ENCODE measurements around the gene PDZD4. TPM values are rescaled to one million over a fixed set of nuclear protein-coding genes. Genes with fewer than 3 reads are reported as not detected.
"Not testable (repeated sequence)": the region's sequence is repeated elsewhere in the genome, so short reads cannot be mapped to it uniquely, and the experiment has no call there.

Gene PDZD4
- total RNA-seq, 1 donor from 2014 or later, result 0.68 TPM

DNA sequence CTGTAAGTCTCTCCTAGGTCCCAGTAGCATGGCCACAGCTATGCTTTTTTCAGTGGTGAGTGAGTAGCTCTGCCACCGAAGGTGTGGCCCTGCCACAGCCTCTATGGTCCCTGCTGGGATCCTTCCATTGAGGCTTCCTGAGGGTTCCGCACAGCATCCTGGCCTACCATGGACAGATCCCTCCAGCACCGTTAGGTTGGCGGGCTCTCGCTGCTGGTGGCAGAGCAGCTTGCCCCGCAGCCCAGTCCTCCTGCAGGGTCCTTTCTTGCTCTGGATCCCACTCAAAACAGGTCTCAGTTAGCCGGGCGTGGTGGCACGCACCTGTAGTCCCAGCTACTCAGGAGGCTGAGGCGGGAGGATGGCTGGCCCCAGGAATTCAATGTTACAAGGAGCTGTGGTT is 2.4 kb upstream of the PDZD4 start:
- ATAC-seq, result no peak

DNA sequence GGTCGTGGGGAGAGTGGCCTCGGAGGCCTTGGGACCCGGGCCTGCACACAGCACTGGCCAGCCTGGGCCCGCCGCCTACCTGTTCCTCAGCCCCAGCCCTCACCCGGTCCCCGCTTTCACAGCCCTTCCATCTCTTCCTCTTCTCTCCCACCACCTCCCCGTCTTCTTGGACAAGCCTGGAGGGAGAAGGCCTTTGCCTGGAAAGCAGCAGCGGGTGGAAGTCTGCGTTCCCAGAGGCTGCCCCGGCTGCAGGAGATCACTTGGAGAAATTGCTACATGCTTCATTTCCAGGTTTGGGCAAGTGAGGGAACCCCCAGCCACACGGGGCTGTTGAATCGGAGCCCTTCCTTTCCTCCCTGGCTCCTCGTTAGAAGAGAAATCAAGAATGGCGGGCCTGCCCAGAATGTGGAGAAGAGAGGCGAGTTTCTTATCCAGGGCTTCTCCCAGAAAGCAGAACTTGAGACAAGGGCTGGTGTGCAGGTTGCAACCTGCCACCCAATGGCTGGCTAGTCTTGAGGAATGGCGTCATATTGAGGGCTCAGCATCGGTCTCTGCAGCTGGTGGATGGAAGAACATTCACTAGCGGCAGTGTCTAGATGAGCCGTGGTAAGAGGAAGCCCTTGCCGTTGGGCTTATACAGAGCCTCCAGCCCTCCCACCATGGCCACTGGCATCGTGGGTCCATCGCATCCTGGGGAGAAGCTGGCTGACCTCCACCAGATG is 1.2 kb upstream of the PDZD4 start:
- ATAC-seq, result no peak

DNA sequence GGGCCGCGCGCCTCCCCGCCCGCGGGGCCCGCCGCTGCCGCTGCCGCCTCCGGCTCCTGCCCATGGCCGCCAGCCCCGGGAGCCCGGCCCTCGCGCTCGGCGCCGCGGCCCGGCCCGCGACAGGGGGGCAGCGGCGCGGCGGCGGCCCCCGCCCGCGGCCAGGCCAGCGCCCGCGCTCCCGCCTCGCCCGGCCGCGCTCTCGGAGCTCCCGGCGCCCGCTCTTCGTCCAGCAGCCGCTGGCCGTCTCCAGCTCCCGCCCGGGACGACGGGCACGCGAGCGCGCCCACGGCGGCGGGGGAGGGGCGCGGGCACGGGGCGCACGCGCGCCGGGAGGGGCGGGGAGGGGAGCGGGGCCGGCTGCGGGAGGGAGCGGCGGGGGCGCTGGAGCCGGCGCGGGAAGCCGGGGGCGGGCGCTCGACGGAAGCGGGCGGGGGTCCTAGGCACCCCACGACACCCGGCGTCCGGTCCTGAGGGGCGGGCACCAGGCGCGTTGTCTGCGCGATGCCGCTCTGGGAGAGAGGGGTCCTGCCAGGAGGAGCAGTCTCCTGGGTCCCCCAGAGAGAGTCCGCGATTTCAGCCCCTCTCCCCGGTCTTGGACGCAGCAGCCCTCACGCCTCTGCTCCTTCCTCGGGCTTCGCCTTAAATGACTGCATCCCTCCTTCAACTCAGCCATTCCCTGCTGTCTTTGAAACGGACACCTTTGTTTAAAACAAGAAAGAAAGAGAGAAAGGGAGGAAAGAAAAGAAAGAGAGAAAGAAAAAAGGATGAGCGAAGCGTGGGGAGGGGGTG is 490 bp upstream of the PDZD4 start:
- no peak for ATAC-seq

DNA sequence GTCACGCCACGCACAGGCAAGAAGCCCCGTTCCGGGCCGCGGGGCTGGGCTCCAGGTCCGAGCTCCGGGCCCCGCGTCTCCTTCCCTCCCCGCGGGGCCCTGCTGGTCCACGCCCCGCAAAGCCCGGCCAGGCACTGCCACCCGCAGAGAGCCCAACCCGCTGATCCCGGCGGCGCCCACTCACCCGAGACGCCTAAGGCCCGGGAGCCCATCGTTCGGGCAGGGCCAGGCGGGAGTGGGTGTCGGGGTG is 870 bp downstream of the PDZD4 start:
- ATAC-seq, result no peak

DNA sequence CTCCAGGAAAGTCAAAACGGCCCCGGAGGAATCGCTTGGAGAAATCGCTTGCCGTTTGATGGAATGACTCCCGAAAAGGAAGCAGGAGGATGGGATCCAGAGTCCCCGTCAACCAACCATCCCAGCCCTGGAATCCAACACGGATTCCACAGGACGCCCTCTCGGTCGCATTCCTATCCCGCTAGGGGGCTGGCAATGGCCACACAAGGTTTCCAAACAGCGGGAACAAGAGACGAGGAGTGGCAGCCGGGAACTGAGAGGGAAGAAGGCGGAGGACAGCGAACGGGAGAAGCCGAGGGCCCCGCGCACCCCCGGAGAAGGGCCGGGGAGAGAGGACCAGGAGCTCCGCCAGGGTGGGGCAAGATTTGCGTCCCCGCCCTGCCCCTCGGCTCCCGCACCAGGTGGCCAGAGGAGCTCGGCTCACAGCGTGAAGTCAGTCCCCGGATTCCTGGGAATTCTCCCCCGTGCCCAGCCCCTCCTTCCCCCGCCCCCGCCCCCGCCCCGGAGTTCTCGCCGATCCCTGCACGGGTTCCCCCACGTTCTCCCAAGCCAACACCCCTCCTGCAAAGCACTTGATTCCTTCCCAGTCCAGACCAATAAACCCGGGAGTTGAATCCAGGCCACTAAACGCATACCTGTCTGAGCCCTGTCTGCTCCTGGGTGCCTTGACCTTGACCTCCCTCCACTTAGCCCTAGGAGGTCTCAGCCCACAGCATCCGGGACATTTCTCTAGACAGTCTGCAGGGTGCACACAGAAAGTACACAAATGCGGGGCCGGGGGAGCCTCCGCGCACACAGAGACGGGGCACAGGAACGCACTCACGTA is 1.4 kb downstream of the PDZD4 start:
- no peak for ATAC-seq

DNA sequence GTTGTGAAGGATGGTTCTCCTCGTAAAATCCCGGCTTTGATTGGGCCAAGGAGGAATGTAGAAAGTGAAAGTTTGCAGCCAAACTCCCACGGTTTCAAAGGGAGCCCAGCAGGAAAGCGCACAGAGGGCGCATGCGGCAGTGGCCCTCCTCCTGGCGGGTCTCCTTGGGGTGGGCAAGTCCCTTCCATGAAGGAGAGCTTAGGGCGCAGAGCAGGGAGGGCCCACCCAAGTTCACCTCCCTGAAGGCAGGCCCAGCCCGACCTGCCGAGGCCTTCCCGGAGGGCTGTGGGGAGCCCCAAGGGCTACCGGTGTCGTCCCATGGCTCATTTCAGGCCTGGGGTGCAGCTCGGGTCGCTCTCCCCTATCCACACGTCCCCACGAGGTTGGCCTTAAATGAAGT is 2.0 kb downstream of the PDZD4 start:
- no peak for ATAC-seq

DNA sequence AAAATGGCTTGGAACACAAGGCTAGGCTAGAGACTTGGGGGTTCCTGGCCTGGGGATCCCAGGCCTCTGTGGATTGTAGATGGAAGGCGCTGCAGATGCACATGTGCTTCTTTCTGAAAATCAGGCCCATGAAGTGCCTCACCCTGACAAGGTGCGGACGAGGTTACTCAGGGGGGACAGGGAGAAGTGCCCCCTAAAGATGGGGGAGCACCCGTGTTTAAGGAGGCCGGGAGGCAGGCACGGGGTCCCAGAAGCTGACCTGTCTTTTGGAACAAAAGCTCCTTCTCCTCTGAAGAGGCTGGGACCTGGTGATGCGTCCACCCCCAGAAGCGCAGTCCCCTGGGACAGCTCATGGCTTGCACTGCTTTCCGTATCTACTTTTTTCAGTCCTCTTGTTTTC is 2.4 kb downstream of the PDZD4 start:
- no peak for ATAC-seq

DNA sequence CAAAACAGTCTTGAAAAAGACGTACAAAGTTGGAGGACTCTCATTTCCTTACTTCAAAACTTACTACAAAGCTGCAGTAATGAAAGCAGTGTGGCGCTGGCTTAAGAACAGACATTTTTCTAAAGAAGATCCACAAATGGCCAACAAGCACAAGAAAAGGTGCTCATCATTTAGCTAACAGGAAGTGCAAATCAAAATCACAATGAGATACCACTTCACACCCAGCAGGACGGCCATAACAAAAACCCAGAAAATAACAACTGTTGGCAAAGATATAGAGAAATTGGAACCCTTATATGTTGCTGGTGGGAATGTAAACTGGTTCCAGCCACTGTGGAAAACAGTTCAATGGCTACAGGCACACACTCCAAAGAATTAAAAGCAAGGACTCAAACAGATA is 3.3 kb downstream of the PDZD4 start:
- no peak for ATAC-seq

DNA sequence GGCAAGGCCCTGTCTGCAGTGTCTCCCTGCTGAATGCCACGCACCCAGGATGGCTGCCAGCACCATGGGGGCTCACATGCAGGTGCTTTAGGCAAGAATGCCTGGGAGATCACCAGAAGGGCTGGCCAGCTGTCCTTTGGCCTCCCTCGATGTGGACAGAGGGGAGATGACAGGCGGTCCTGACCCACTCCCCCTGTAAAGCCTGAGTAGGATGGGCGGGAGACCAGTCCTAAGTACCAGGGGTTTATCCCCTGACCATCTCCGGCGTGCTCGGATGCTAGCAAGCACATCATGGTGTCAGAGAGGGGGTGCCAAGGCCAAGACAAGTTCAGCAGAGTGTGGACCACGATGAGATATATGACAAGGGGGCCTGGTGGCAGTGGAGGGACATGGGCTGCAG is 5.3 kb downstream of the PDZD4 start:
- ATAC-seq, result no peak

DNA sequence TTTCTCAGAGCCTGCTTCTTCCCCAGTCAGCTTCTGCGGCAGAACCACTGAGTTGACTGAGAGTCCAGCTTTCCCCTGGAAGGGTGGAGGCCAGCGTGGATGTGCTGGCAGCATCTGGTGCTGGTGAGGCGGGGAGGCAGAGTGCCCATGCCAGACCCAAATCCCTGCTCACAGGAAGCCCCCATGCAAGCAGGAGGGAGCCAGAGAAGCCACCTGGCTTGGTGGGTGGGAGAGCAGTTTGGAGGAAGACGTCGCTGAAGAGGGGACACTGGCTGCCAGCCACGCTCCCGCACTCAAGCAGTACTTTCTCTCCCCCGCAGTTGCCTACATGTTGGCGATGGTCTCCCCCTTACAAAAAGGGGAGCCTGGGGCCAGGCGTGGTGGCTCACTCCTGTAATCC is 6.0 kb downstream of the PDZD4 start:
- no peak for ATAC-seq

DNA sequence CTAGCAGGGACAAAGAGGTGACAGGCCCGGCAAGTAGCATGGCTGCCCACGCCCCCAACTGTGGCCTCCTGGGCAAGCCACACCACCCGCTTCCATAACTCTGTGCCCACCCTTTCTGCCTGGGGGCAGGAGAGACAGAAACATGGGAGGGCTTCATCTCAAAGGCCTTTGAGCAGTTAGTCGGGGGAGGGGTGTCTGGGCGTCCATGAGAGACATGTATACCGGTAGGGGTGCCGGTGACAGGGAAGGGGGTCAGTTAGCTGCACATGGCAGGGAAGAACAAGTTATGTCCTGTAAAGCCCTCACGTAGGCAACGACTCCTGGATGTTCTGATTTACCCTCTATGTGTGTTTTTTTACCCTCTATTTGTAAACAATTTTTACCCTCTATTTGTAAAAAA is 9.3 kb downstream of the PDZD4 start:
- ATAC-seq, result no peak

DNA sequence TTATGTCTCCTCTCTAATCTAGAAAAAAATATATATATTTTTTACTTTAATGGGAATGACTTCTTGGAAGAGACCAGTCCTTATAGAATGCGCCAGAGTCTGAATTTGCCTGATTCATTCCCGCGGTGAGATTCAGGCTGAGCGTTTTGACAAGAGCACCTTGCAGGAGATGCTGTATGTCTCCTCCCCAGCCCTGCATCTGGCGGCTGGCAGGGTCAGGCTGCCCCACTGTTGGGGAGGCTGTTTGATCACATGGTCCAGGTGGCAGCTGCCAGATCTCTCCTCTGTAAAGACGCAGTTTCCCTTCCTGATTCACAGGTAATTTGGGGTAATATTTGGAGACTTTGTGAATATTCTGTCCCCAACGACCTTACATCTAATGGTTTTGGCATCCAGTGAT is 9.7 kb downstream of the PDZD4 start:
- no peak for ATAC-seq

DNA sequence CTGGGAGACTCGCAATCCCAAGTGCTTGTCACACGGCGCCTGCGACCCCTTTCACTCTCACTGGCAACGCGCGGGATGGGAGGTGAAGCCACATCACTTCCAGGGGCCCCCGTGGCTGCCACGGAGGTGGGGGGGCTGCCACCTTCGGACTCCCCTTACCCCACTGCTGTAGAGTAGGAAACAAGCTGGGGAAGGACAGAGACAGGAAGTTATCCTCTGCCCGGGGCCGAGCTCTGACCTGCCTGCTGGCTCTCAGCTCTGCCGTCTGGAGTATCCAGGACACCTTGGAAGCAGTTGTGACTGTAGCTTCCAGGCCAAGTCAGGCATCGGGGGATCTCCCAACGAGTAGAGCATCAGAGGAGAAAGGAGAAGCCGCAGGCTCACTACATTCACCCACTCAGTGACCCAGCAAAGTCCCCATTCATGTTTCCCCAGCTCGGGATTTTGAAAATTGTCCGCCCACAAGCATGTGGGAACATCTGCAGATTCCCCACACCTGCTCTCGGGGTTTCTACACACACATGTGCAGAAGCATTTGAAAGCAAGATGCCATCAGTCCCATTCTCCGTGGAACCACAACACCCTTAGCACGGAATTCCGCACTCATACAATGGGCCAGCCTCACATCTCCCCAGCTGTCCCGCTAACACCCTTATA is 10.8 kb downstream of the PDZD4 start:
- ATAC-seq, result no peak

DNA sequence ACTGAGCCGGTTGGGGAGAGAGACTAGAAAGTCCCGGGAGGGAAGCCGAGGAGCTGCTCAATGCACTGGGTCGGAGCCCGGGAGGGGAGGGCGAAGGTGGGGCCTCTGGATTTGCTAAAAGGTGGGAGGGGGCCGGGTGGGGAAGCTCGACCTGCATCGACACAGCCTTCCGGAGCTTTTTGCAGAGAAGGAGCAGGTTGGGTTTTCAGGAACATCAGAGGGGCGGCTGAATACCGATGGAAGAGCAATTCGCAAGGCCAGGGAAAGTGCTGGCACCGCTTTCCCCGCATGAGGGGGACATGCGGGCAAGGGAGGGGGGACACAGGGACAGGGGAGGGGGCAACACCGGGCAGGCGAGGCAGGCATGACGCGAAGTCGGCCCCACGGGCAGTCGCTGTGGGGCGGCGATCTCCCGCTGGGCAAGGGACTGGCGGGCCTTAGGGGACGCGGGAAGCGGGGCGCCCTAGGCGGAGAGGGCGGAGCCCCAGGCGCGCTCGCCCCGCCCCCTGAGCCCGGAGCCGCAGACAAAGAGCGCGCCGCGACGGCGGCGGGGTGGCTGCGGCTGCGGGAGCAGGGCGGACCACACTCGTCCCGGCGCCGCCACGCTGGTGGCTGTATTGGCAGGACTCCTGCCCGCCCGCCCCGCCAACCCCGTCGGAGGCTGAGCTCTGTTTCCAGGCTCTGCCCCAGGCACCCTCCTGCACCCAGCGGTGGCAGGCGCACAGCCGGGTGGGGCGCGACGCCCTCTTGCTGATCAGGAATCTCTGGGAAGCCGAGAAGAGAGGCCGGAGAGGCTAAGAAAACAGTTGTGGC is 11.6 kb downstream of the PDZD4 start:
- peak; percentile 34 for ATAC-seq

DNA sequence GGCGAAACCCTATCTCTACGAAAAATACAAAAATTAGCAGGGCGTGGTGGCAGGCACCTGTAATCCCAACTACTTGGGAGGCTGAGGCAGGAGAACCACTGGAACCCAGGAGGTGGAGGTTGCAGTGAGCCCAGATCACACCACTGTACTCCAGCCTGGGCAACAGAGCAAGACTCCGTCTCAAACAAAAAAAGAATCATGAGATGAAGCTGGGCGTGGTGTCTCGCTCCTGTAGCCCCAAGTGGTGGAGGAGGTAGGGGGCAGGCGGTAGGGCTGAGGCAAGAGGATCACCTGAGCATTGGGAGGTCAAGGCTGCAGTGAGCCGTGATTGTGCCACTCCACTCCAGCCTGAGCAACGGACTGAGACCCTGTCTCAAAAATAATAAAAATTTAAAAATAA is 12.3 kb downstream of the PDZD4 start:
- not testable (repeated sequence) for ATAC-seq

DNA sequence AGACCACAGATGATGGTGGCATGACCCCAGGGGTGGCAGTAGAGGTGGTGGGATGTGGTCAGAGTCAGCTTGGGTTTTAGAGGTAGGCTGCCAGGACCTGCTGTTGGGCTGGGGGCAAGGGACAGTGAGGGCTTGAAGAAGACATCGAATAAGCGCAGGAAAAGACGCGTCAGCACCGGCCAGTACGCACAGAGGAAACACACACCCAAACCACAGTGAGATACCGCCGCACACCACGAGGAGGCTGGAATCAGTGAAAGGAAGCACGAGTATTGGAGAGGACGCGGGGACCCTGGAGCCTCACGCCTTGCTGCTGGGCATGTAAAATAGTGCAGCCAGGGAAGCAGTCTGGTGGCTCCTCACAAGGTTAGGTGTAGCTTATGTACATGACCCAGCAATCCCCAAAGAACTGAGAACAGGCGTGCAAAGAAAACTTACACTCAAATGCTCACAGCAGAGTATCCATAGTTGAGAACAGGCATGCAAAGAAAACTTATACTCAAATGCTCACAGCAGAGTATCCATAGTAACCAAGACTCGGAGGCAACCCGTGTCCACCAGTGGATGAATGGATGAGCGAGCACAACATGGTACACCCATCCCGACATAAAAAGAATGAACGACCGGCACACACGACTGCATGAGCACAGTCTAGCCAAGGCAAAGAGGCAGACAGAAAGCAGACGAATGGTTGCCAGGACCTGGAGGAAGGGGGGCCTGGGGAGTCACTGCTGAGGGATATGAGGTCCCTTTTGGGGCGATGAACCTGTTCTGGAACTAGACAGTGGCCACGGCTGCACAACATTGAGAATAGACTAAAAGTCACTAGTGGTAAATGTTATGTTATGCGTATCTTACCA is 13.3 kb downstream of the PDZD4 start:
- ATAC-seq, result no peak

DNA sequence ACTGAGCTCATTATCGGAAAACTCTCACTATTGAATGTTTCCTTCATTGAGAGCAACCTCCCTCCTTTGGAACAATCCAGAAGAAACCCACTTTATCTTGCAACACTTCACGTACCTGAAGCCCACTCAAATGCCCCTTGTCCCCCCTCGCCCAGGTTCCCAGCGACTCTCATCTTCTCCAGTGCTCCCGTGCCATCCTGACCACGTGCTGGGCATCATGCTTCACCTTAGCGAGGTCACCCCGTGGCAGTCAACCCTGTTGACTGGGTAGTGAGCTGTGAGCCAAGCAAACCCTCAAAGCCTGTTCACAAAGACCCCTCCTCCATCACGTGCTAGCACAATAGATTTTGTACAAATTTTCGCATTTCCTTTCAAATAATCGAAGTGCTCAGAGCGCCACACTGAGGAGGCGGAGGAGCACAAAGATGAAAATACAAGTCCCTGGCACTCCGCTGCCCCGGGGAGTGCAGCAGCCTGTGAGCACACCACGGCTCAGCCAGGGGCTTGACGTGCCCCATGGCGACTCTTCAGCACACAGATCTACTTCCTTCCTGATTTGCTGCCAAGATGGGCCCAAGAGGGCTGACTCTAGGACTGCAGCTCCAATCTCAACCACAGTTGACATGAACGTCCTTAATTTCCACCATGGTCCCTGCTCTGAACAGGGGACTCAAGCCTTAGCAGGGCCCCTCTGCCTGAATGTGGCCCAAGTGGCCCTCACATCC is 15.6 kb downstream of the PDZD4 start:
- no peak for ATAC-seq

DNA sequence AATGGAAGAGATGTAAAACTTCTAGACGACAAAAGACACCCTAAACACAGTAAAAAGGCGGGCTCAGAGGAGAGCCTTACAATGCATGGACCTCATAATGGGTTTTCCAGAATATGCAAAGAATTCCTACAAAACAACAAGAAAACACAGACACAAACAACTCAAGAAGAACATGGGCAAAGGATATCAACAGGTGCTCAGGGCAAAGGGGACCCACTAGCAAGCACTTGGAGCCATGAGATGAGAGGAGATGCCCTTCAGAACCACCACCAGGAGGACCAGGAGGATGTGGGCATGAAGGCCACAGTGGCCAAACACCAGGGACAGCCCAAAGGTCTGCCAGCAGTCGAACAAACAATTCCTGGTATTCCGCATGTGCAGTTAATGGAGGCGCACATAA is 17.2 kb downstream of the PDZD4 start:
- no peak for ATAC-seq

DNA sequence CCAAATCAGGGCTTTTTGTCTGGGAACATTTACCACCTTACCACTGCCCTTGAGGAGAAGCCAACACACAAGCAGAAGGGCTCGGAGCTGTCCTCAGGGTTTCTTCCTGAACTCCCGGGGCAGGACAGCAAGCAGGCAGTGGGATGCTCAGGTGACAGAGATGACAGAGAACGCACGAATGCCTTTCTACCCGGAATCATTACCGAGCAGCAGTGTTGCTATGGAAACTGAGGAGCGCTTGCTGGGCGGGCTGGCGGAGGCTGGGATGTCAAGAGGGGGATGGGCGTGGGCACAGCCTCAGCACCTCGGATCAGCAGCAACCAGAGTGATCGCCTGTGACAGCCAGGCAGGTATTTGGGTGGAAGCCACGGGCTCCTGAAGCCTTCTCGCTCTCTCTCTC is 18.1 kb downstream of the PDZD4 start:
- no peak for ATAC-seq

DNA sequence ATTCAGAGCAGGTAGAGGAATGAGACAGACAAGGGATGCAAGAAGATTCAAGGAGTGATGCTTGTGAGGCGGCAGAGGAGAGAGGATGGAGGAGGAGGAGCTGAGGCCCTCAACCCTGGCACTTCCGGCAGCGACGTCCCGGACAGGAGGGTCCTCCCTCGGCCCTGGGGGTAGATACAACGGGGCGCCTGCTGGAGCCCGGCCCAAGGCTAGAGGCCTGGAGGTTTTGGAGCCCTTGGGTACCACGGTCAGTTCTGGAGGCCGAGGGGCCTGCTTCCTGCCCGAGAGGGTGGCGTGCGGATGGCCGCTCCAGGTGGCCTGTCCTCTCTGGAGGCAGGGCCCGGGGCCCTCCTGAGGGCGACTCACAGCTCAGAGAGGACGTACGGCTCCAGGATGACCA is 22.4 kb downstream of the PDZD4 start:
- ATAC-seq, result no peak

Measured in esophagus mucosa (tissue), 1 donor.